Duodenal mucosa (tissue), 2 donors: Measurements from ENCODE around the gene CALHM5.

Experiments used
- H3K27ac ChIP-seq: one replicate; pipeline ENCODE4 v1.7.0; 2013; ENCODE audit warnings: low read depth, low read length
- H3K27me3 ChIP-seq, 2 donors: one replicate each; pipeline ENCODE4 v1.7.0; 2013; ENCODE audit warnings: low read length in 2 of 2, control low read depth in 1 of 2; ENCODE audit not compliant: insufficient read depth in 2 of 2, control insufficient read depth in 1 of 2
- H3K36me3 ChIP-seq, 2 donors: one replicate each; pipeline ENCODE4 v1.7.0; 2013; ENCODE audit warnings: low read length in 2 of 2, control low read depth in 1 of 2; ENCODE audit not compliant: insufficient read depth in 2 of 2, control insufficient read depth in 1 of 2
- H3K4me1 ChIP-seq, 2 donors: one replicate each; pipeline ENCODE4 v1.7.0; 2013; ENCODE audit warnings: low read length in 2 of 2, control low read depth in 1 of 2; ENCODE audit not compliant: insufficient read depth in 2 of 2, control insufficient read depth in 1 of 2
- H3K4me3 ChIP-seq, 2 donors: one replicate each; pipeline ENCODE4 v1.7.0; 2013; ENCODE audit warnings: low read length in 2 of 2, low read depth in 1 of 2
- H3K9ac ChIP-seq, 2 donors: one replicate each; pipeline ENCODE4 v1.7.0; 2013; ENCODE audit warnings: low read length in 2 of 2, low read depth in 1 of 2
- H3K9me3 ChIP-seq, 2 donors: one replicate each; pipeline ENCODE4 v1.7.0; 2013; ENCODE audit warnings: low read length in 2 of 2, control low read depth in 1 of 2; ENCODE audit not compliant: control insufficient read depth in 1 of 2

CALHM5 gene

DNA sequence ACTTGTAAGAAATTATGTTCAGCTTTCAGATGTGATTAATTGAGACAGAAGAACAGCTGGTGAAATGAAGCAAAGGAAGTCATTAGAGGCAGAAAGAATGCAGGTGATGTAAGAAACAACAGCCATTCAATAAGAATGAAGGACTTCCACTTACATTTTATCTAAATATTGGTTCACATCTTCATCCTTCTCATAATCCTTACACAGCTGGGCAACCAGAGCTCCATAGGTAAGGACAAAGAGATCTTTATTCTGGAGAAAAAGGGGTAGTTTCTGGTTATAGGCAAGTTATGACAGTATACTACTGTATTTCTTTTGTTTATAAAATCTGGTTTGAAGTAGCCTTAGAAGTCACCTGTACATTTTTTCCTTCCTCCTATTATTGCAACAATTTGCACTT, 31.7 kb downstream of the CALHM5 start:
- H3K4me3 ChIP-seq: no peak overlapping the region
- no peaks in the 10 kb centered on the region for H3K4me1 ChIP-seq
- H3K27me3 ChIP-seq: peaks cover 2 to 16% of the 10 kb centered on the region in 2 donors
- no peak overlapping the region for H3K27ac ChIP-seq
- H3K9me3 ChIP-seq: no peaks in the 10 kb centered on the region
- H3K9ac ChIP-seq: no peak overlapping the region
- H3K36me3 ChIP-seq: no peaks in the 10 kb centered on the region

- Histone ChIP-seq H3K9me3 (no peaks in the 10 kb centered on the region), H3K36me3 (no peaks in the 10 kb centered on the region), H3K4me1 (no peaks in the 10 kb centered on the region)
Observed at GRCh38 chr6:116545651-116546050, 34.2 kb downstream of the CALHM5 start, which contains the start of gene TRAPPC3L. Gene TRAPPC3L (minus strand): TSS chr6:116545684. CDS start chr6:116545514, 170 bp downstream.

GRCh38 chr6:116547358-116547757, 35.9 kb downstream of the CALHM5 start:
- Histone ChIP-seq H3K9me3 (no peaks in the 10 kb centered on the region), H3K4me1 (no peaks in the 10 kb centered on the region), H3K27me3 (peaks cover 0 to 8% of the 10 kb centered on the region in 2 donors), H3K36me3 (no peaks in the 10 kb centered on the region), H3K4me3 (no peak overlapping the region), H3K27ac (no peak overlapping the region), H3K9ac (no peak overlapping the region)

More at GRCh38 chr6:116545651-116546050, 34.2 kb downstream of the CALHM5 start, which contains the start of gene TRAPPC3L:
- Histone ChIP-seq H3K27me3 (peaks cover 2 to 16% of the 10 kb centered on the region in 2 donors), H3K27ac (no peak within 1 kb of the TSS), H3K9ac (no peak within 1 kb of the TSS), H3K4me3 (no peak within 1 kb of the TSS)

- H3K4me3 ChIP-seq: no peak overlapping the region
- H3K9ac ChIP-seq: no peak overlapping the region
- H3K36me3 ChIP-seq: no peaks in the 10 kb centered on the region
- no peak overlapping the region for H3K27ac ChIP-seq
- no peaks in the 10 kb centered on the region for H3K4me1 ChIP-seq
- H3K9me3 ChIP-seq: no peaks in the 10 kb centered on the region
- H3K27me3 ChIP-seq: peaks cover 3 to 7% of the 10 kb centered on the region in 2 donors
Observed at GRCh38 chr6:116550796-116551195, 39.4 kb downstream of the CALHM5 start.

- no peak within 1 kb of the TSS for H3K4me3 ChIP-seq
- H3K4me1 ChIP-seq: no peaks in the 10 kb centered on the region
Observed at GRCh38 chr6:116553451-116553850, 42.0 kb downstream of the CALHM5 start, which contains the start of gene CALHM4. Gene CALHM4 (plus strand): TSS chr6:116553751. CDS start chr6:116553794, 43 bp downstream.

GRCh38 chr6:116556065-116556464, 44.6 kb downstream of the CALHM5 start:
- Histone ChIP-seq H3K36me3 (no peaks in the 10 kb centered on the region), H3K4me3 (no peak overlapping the region), H3K9me3 (no peaks in the 10 kb centered on the region), H3K9ac (no peak overlapping the region), H3K27ac (no peak overlapping the region), H3K4me1 (no peaks in the 10 kb centered on the region), H3K27me3 (peaks cover 3 to 7% of the 10 kb centered on the region in 2 donors)

More at GRCh38 chr6:116553451-116553850, 42.0 kb downstream of the CALHM5 start, which contains the start of gene CALHM4:
- Histone ChIP-seq H3K9ac (no peak within 1 kb of the TSS), H3K27me3 (peaks cover 3 to 7% of the 10 kb centered on the region in 2 donors), H3K36me3 (no peaks in the 10 kb centered on the region), H3K9me3 (no peaks in the 10 kb centered on the region), H3K27ac (no peak within 1 kb of the TSS)

DNA sequence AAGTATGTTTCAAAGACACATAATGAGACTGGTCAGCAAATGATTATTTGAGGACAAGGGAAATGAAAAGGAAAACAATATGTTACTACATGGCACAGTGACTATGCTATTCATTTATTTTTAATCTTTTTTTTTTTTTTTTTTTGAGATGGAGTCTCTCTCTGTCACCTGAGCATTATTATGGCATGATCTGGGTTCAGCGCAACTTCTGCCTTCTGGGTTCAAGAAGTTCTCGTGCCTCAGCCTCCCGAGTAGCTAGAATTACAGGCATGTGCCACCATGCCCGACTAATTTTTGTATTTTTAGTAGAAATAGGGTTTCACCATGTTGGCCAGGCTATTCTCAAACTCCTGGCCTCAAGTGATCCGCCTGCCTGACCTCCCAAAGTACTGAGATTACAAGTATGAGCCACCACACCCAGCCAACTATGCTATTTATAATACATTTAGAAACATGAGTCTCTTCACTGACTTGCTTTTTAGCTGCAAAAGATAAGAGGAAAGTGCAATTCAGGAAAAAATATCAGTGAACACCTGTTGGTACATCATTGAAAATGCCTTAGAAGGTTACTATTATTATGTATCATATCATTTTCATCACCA, 45.5 kb downstream of the CALHM5 start:
- Histone ChIP-seq H3K27ac (no peak overlapping the region), H3K4me3 (no peak overlapping the region), H3K36me3 (no peaks in the 10 kb centered on the region), H3K4me1 (no peaks in the 10 kb centered on the region), H3K27me3 (peaks cover 3 to 7% of the 10 kb centered on the region in 2 donors), H3K9me3 (no peaks in the 10 kb centered on the region), H3K9ac (no peak overlapping the region)

DNA sequence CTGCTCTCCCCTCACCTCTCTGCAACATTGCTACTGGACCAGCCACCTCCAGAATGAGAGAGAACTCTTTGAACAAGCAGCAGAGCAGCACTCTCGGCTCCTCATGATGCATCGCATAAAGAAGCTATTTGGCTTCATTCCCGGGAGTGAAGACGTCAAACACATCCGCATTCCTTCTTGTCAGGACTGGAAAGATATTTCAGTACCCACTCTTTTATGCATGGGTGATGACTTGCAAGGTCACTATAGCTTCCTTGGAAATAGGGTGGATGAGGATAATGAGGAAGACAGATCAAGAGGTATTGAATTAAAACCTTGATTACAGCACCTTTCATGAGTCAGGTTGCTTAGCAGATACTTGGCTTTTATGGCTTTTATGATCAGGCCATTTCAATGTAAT, 46.5 kb downstream of the CALHM5 start:
- Histone ChIP-seq H3K4me1 (no peaks in the 10 kb centered on the region), H3K27ac (no peak overlapping the region), H3K36me3 (no peaks in the 10 kb centered on the region), H3K9me3 (no peaks in the 10 kb centered on the region), H3K4me3 (no peak overlapping the region), H3K9ac (no peak overlapping the region), H3K27me3 (peaks cover 7 to 8% of the 10 kb centered on the region in 2 donors)

DNA sequence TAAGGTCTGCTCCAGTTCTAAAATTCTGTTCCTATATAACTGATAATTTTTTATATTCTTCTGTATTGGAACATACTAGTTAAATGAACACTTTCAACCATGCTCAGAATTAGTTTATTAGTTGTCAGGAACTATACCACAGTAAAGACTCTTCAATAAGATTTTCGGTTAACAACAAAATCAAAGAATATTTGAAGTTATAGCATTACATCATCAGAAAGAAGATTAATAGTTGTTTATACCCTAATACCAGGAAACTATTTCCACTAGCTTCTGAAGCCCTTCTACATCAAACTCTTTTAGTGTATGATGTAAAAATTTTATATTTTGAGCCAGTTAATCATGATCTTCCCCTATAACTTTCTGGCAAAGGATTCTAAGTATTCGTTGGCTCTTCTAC, 48.7 kb downstream of the CALHM5 start:
- no peak overlapping the region for H3K4me3 ChIP-seq
- no peak overlapping the region for H3K27ac ChIP-seq
- H3K36me3 ChIP-seq: no peaks in the 10 kb centered on the region
- H3K9ac ChIP-seq: no peak overlapping the region
- peaks cover 8 to 9% of the 10 kb centered on the region in 2 donors for H3K27me3 ChIP-seq
- H3K9me3 ChIP-seq: no peaks in the 10 kb centered on the region
- H3K4me1 ChIP-seq: peaks cover 0 to 3% of the 10 kb centered on the region in 2 donors

DNA sequence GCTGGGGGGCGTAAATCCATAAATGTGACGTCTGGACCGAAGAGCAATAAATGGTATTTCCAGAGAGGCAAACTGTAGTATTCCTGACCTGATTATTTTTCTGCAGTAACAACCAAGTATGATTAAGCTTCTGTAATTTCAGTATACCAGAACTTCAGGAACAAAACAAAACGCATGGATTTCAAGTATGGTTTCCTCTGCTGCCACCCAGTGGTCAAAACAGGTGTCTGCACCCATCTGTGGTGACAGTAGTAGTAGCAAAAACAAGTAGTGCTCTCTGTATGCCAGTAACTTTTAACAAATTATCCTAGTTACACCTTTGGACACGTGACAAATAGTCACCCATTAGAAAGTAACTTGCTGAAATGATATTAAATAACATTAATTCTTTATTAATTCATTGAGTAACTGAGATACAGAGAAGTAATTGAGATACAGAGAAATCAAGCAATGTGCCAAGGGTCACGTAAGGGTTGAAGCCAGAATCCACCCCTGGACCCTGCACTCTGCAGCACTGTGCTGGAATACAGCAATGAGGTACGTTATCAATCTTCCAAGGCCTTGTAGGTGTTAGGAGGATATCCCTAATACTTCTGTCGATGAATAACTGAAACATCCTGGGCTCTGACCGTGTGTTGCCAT, 50.1 kb downstream of the CALHM5 start:
- Histone ChIP-seq H3K9ac (no peak overlapping the region), H3K36me3 (no peaks in the 10 kb centered on the region), H3K9me3 (no peaks in the 10 kb centered on the region), H3K4me1 (peaks cover 0 to 6% of the 10 kb centered on the region in 2 donors), H3K4me3 (peak overlapping the region in 1 of 2 donors; percentile 36), H3K27me3 (peaks cover 15 to 16% of the 10 kb centered on the region in 2 donors), H3K27ac (no peak overlapping the region)
